ENCODE data around the gene SAMD13. TPM values are rescaled to one million over a fixed set of nuclear protein-coding genes. Genes with fewer than 3 reads are reported as not detected.

Gene SAMD13
- total and polyA plus RNA-seq, 5 donors, result 0.92 to 2.9 (median 1.3) TPM

DNA sequence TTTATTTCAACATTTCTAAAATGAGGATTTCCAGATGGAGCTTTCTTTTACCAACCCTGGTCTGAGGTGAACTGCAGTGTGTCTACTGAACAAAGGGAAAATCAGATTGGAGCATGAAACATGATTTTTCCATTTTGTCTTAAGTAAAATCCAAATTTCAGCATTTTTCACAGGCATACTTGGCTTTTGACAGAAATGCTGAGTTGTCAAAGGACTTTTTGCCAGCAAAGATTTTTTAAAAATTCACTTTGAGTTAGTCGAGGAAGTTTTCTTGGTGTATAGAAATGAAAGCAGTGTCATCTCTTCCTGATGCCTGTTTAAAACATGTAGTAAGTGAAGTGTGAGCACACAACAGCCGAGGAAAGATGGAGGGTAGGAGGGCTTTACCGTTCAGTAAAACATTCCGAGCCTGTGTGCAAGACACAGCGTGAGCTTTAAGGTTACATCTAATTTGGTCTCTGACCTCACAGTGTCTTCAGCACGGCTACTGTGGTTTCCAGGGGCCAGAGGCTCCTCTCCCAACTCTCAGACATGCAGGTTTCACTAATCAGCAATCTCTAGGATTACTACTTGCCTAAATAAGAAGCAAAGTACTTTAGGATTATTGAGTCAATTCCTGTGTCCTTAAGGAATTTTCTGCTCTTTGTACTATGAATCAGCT is 45.9 kb downstream of the SAMD13 start:
- Histone ChIP-seq H3K27ac (ENCODE audit: low read length) (no peak overlapping the region), H3K9me3 (ENCODE audit: control insufficient read depth, low read length) (no peaks in the 10 kb centered on the region), H3K4me3 (ENCODE audit: low read length) (no peak overlapping the region), H3K4me1 (ENCODE audit: control insufficient read depth, insufficient read depth, low read length) (no peaks in the 10 kb centered on the region), H3K27me3 (ENCODE audit: control insufficient read depth, insufficient read depth) (no peaks in the 10 kb centered on the region)
- intact Hi-C loops (cut with DNase I), result no loop called here
- 69% methylated on average over 6 of the region's 6 CpGs for WGBS
- DNase-seq (no peak), ATAC-seq (no peak)

GRCh38 chr1:84347932-84348555 is 46.5 kb downstream of the SAMD13 start:
- DNase-seq (no peak), ATAC-seq (no peak)
- Histone ChIP-seq H3K27me3 (ENCODE audit: control insufficient read depth, insufficient read depth) (no peaks in the 10 kb centered on the region), H3K4me3 (ENCODE audit: low read length) (no peak overlapping the region), H3K4me1 (ENCODE audit: control insufficient read depth, insufficient read depth, low read length) (no peaks in the 10 kb centered on the region), H3K27ac (ENCODE audit: low read length) (no peak overlapping the region), H3K9me3 (ENCODE audit: control insufficient read depth, low read length) (no peaks in the 10 kb centered on the region)
- 80% methylated on average over 11 of the region's 11 CpGs for WGBS
- intact Hi-C loops (cut with DNase I), result no loop called here

DNA sequence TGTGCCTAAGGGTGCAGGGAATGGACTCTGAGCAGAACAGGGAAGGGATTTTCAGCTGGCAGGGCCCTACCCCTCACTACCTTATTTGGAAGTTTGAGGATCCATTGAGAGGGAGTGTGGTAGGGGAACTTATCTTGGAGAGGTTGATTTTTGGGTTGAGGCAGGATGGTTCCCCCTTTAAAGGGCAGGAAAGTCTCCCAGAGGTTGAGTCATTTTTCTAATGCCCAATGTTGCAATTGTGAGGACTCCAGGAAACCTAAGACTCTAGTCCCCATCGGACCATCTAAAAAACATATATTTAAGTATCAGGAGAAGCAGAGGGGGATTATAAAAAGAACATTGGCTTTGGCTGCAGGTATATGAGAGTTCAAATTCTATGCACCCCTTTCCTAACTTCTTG is 47.3 kb downstream of the SAMD13 start:
- Histone ChIP-seq H3K4me3 (ENCODE audit: low read length) (no peak overlapping the region), H3K27ac (ENCODE audit: low read length) (no peak overlapping the region), H3K27me3 (ENCODE audit: control insufficient read depth, insufficient read depth) (no peaks in the 10 kb centered on the region), H3K9me3 (ENCODE audit: control insufficient read depth, low read length) (no peaks in the 10 kb centered on the region), H3K4me1 (ENCODE audit: control insufficient read depth, insufficient read depth, low read length) (no peaks in the 10 kb centered on the region)
- WGBS, result 92% methylated on average over 1 of the region's 1 CpG
- ATAC-seq (no peak), DNase-seq (no peak)
- intact Hi-C loops (cut with DNase I), result no loop called here

DNA sequence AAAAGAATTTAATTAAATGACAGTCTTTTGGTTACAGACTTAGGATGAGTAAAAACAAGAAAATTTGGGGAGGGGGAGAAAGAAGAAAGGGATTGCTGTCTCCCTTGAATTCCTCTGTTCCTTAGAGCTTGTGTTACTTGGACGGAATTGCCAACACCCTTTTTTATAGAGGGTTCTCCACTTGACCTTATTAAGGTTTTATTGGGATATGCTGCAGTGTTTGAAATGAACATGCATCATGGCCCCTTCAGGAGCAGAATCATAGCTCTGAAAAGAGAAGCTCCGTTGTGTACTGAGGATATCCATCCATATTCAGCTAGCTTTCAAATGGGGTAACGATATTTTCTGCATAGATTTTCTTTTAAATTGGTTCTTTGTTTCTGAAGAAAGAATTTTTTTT is 48.6 kb downstream of the SAMD13 start:
- Histone ChIP-seq H3K27me3 (ENCODE audit: control insufficient read depth, insufficient read depth) (no peaks in the 10 kb centered on the region), H3K4me1 (ENCODE audit: control insufficient read depth, insufficient read depth, low read length) (no peaks in the 10 kb centered on the region), H3K4me3 (ENCODE audit: low read length) (no peak overlapping the region), H3K27ac (ENCODE audit: low read length) (no peak overlapping the region), H3K9me3 (ENCODE audit: control insufficient read depth, low read length) (no peaks in the 10 kb centered on the region)
- no peak for DNase-seq
- 58% methylated on average over 3 of the region's 3 CpGs for WGBS
- intact Hi-C loops (cut with DNase I), result no loop called here
- no peak for ATAC-seq

DNA sequence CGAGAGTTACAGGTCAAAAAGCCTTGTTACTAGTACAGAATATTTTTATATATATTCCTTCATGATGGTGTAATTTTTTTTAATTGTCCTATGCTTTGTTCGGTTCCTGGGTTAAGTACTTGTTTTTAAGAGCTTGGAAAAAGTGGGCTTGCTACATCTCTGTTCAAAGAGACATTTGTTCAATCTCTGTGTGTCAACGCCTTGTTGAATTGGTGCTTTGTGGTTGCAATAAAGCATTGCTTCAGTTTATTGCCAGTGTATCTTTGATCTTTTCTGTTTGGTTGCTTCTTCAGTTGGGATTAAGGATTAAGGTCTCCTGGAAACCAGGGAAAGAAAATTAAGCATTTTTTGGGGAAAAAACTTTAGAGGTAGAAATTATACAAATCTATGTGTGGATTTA is 49.0 kb downstream of the SAMD13 start:
- 83% methylated on average over 3 of the region's 3 CpGs for WGBS
- intact Hi-C loops (cut with DNase I), result no loop called here
- H3K4me1 ChIP-seq (ENCODE audit: control insufficient read depth, insufficient read depth, low read length), result no peaks in the 10 kb centered on the region
- no peak for DNase-seq
- H3K9me3 ChIP-seq (ENCODE audit: control insufficient read depth, low read length), result no peaks in the 10 kb centered on the region
- H3K4me3 ChIP-seq (ENCODE audit: low read length), result no peak overlapping the region
- H3K27me3 ChIP-seq (ENCODE audit: control insufficient read depth, insufficient read depth), result no peaks in the 10 kb centered on the region
- ATAC-seq, result no peak
- no peak overlapping the region for H3K27ac ChIP-seq (ENCODE audit: low read length)

- WGBS, result 64% methylated on average over 3 of the region's 3 CpGs
- no peak overlapping the region for H3K27ac ChIP-seq (ENCODE audit: low read length)
- intact Hi-C loops (cut with DNase I), result no loop called here
- ATAC-seq (no peak), DNase-seq (no peak)
- H3K4me3 ChIP-seq (ENCODE audit: low read length), result no peak overlapping the region
- no peaks in the 10 kb centered on the region for H3K27me3 ChIP-seq (ENCODE audit: control insufficient read depth, insufficient read depth)
- no peaks in the 10 kb centered on the region for H3K9me3 ChIP-seq (ENCODE audit: control insufficient read depth, low read length)
- no peaks in the 10 kb centered on the region for H3K4me1 ChIP-seq (ENCODE audit: control insufficient read depth, insufficient read depth, low read length)
Observed at GRCh38 chr1:84352298-84353106, 51.0 kb downstream of the SAMD13 start.

DNA sequence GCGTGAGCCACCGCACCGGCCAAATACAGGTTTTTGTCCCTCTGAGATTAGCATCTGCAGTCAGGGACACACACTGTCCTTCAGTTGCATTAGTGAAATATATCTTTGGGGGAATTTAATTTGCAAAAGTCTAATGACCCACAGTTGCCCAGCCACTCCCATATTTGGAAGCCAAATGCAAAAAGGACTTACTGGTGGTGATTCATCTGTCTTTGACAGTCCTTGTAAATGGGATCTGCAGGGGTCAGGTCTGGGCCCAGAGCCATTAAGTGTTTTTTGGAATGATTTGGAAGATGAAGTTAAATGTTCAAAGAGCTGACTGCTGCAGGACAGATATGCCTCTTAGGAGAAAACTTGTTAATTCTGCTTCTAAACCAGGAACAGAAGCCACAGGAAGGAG is 52.2 kb downstream of the SAMD13 start:
- H3K27ac ChIP-seq (ENCODE audit: low read length), result no peak overlapping the region
- DNase-seq, result no peak

DNA sequence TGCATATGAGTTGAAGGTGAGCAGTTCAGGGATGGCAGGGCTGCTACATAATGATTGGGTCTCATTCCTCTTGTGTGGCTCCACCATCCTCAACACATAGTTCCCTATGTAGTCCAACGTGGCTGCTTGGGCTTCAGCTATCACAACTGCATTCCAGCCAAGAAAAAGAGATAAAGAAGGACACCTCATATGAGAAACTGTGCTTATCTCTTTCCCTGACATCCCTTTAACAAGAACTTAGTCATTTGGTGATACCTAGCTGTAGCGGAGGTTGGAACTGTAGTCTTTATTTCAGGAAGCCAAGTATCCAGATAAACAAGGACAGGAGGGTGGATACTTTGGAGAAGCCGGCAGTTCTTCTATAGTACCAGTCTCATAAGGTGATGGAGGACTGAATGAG is 54.0 kb downstream of the SAMD13 start:
- Histone ChIP-seq H3K4me3 (ENCODE audit: low read length) (no peak overlapping the region), H3K27me3 (ENCODE audit: control insufficient read depth, insufficient read depth) (no peaks in the 10 kb centered on the region), H3K4me1 (ENCODE audit: control insufficient read depth, insufficient read depth, low read length) (no peaks in the 10 kb centered on the region), H3K27ac (ENCODE audit: low read length) (no peak overlapping the region), H3K9me3 (ENCODE audit: control insufficient read depth, low read length) (no peaks in the 10 kb centered on the region)
- no peak for DNase-seq
- no peak for ATAC-seq
- intact Hi-C loops (cut with DNase I), result no loop called here
- 56% methylated on average over 3 of the region's 3 CpGs for WGBS

More for the DNA sequence above, 52.2 kb downstream of the SAMD13 start:
- Histone ChIP-seq H3K4me1 (ENCODE audit: control insufficient read depth, insufficient read depth, low read length) (no peaks in the 10 kb centered on the region), H3K4me3 (ENCODE audit: low read length) (no peak overlapping the region), H3K27me3 (ENCODE audit: control insufficient read depth, insufficient read depth) (no peaks in the 10 kb centered on the region), H3K9me3 (ENCODE audit: control insufficient read depth, low read length) (no peaks in the 10 kb centered on the region)
- intact Hi-C loops (cut with DNase I), result no loop called here
- WGBS, result 97% methylated on average over 3 of the region's 3 CpGs
- ATAC-seq, result no peak

GRCh38 chr1:84356881-84357280 is 55.4 kb downstream of the SAMD13 start:
- Histone ChIP-seq H3K27me3 (ENCODE audit: control insufficient read depth, insufficient read depth) (no peaks in the 10 kb centered on the region), H3K27ac (ENCODE audit: low read length) (no peak overlapping the region), H3K9me3 (ENCODE audit: control insufficient read depth, low read length) (no peaks in the 10 kb centered on the region), H3K4me3 (ENCODE audit: low read length) (no peak overlapping the region), H3K4me1 (ENCODE audit: control insufficient read depth, insufficient read depth, low read length) (no peaks in the 10 kb centered on the region)
- ATAC-seq (no peak), DNase-seq (no peak)
- 58% methylated on average over 1 of the region's 1 CpG for WGBS
- intact Hi-C loops (cut with DNase I), result no loop called here

DNA sequence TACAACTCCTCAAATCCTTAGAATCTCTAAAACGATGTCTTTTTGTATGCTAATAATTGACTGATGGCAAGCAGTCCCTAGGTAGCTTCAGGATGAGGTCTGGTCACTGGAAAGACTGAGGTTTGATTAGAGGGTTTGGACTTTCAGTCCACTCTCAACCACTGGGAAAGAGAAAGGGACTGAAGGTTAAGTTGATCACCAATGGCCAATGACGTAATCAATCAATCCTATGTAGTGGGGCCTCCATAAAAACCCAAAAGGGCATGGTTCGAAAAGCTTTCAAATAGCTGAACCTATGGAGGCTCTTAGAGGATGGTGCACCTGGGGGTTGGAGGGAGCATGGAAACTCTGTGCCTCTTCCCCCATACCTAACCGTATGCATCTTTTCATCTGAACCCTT is 57.2 kb downstream of the SAMD13 start:
- DNase-seq (no peak), ATAC-seq (no peak)
- H3K9me3 ChIP-seq (ENCODE audit: control insufficient read depth, low read length), result no peaks in the 10 kb centered on the region
- H3K4me1 ChIP-seq (ENCODE audit: control insufficient read depth, insufficient read depth, low read length), result no peaks in the 10 kb centered on the region
- H3K27me3 ChIP-seq (ENCODE audit: control insufficient read depth, insufficient read depth), result no peaks in the 10 kb centered on the region
- no peak overlapping the region for H3K4me3 ChIP-seq (ENCODE audit: low read length)
- H3K27ac ChIP-seq (ENCODE audit: low read length), result no peak overlapping the region
- intact Hi-C loops (cut with DNase I), result no loop called here
- 91% methylated on average over 4 of the region's 4 CpGs for WGBS

DNA sequence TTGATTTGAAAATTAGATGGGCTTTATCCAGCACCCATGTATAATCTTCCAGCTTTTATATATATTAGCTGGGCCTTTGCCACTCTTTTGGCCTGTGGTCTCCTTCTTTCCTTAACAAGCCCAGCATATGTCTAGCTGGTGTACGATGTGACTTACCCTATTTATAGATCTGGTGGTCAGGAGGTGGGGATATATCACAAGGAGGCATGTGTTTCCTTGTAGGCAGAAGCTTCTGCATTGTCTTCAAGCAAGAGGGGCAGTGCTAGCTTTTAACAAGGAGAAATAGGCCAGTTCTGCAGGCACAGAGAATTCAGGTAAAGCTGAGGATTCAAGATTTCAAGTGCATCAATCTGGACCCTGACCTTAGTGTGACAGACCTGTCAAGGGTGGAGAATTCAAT is 58.8 kb downstream of the SAMD13 start:
- Histone ChIP-seq H3K4me3 (ENCODE audit: low read length) (no peak overlapping the region), H3K27ac (ENCODE audit: low read length) (no peak overlapping the region), H3K9me3 (ENCODE audit: control insufficient read depth, low read length) (no peaks in the 10 kb centered on the region), H3K27me3 (ENCODE audit: control insufficient read depth, insufficient read depth) (no peaks in the 10 kb centered on the region), H3K4me1 (ENCODE audit: control insufficient read depth, insufficient read depth, low read length) (no peaks in the 10 kb centered on the region)
- intact Hi-C loops (cut with DNase I), result no loop called here
- ATAC-seq, result no peak
- WGBS, result 60% methylated on average over 1 of the region's 1 CpG
- no peak for DNase-seq
